Gastrocnemius medialis (tissue), 4 donors: Measurements from ENCODE around the gene ADAMTS8. TPM values are rescaled to one million over a fixed set of nuclear protein-coding genes. Genes with fewer than 3 reads are reported as not detected.

ENCODE experiments used
- ATAC-seq, 2 donors: fragments of 150-250 bp; one replicate each; pipeline ENCODE4 v1.9.1; 2016
- DNase-seq, 2 donors: peaks; one replicate each; pipeline ENCODE4 v3.0.0-alpha.2; 2019
- H3K27ac ChIP-seq, 4 donors: fragments of 200-600 bp; sonication (generic); 1 replicate in 1 of 4; 2 replicates in 3 of 4; pipeline ENCODE4 v1.5.1; 2016 to 2018; ENCODE audit warnings: mild to moderate bottlenecking in 2 of 4, moderate library complexity in 1 of 4
- H3K27me3 ChIP-seq, 3 donors: fragments of 200-600 bp; sonication (generic) in 2 of 3; 1 replicate in 1 of 3; 2 replicates in 2 of 3; pipeline versions ENCODE4 v1.5.1 to v1.6.0; 2016 to 2019; ENCODE audit warnings: mild to moderate bottlenecking in 1 of 3, moderate library complexity in 1 of 3
- H3K36me3 ChIP-seq, 2 donors: fragments of 200-600 bp; sonication (generic) in 1 of 2; one replicate each; pipeline ENCODE4 v1.5.1; 2017 to 2018
- H3K4me1 ChIP-seq, 2 donors: fragments of 200-600 bp; sonication (generic) in 1 of 2; one replicate each; pipeline ENCODE4 v1.5.1; 2016 to 2017; ENCODE audit warnings: mild to moderate bottlenecking in 2 of 2
- H3K4me3 ChIP-seq, 4 donors: fragments of 200-600 bp; sonication (generic) in 3 of 4; 1 replicate in 1 of 4; 2 replicates in 3 of 4; pipeline ENCODE4 v1.5.1; 2016 to 2019; ENCODE audit warnings: mild to moderate bottlenecking in 2 of 4
- H3K9me3 ChIP-seq, 3 donors: fragments of 200-600 bp; sonication (generic) in 2 of 3; 1 replicate in 1 of 3; 2 replicates in 2 of 3; pipeline ENCODE4 v1.5.1; 2016 to 2019
- POLR2A ChIP-seq, 2 donors: fragments of 450-650 bp; IDR thresholded peaks; one replicate each; pipeline ENCODE4 v1.6.1; 2017; ENCODE audit warnings: antibody characterized with exemption in 2 of 2, mild to moderate bottlenecking in 2 of 2, moderate library complexity in 2 of 2
- in situ Hi-C, 4 donors: fragments of 200-750 bp; cut with MboI; loops; one replicate each; pipeline versions ENCODE4 v1.15.0 to v1.8.0; 2017; ENCODE audit warnings: low sequenced_read_pairs in 4 of 4
- intact Hi-C: fragments of 100-400 bp; cut with DNase I; formaldehyde crosslinking; loops from one replicate; pipeline ENCODE4 v1.15.1; 2023; ENCODE audit warnings: low total_unique reads
- total RNA-seq, 4 donors: library from RNA; depleted of rRNA; stranded (reverse); fragments of >200 nt; gene quantifications; one replicate each; pipeline versions ENCODE4 v1.1.0 to v1.2.3, GENCODE V29; 2016
- TF ChIP-seq, protein P1 (sequence below), 5 experiments: fragments of 450-650 bp in 3 of 5; fragments of 200-600 bp in 2 of 5; sonication (generic) in 2 of 5; IDR thresholded peaks in 4 of 5; conservative IDR thresholded peaks in 1 of 5; 1 replicate in 4 of 5; 2 replicates in 1 of 5; pipeline ENCODE4 v1.5.1; 2016 to 2019; ENCODE audit warnings: antibody characterized with exemption in 5 of 5, mild to moderate bottlenecking in 3 of 5, moderate library complexity in 3 of 5

ADAMTS8 gene
- total RNA-seq, 4 donors from 2014 or later = 0.26 to 0.46 (median 0.29) TPM; not detected in 1

DNA sequence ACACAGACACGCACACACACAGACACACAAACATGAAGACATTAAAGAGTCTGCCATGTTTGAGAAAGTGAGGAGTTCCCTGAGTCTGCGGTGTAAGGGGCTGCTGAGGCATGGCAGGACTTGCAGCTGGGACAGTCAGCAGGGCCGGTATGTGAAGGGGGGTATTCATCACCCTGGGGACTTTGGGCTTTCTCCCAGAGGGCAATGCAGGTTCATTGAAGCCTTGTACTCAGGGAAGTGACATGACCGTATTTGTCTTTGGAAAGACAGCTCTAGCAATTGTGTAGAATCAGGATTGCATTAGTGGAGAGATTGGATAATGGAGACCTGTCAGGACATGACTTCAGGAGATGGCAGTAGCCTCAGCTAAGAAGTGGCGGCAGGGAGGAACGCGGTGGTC is 9.4 kb upstream of the ADAMTS8 start:
- Histone ChIP-seq H3K27ac (no peak overlapping the region), H3K36me3 (no peaks in the 10 kb centered on the region), H3K4me3 (no peak overlapping the region), H3K9me3 (no peaks in the 10 kb centered on the region), H3K27me3 (no peaks in the 10 kb centered on the region), H3K4me1 (peaks cover 3 to 11% of the 10 kb centered on the region in 2 donors)
- intact Hi-C loops = loop anchor here (5.0 kb wide), 2 partner anchors 234 to 279 kb away; no protein-coding TSS in a partner anchor
- no peak for DNase-seq
- TF ChIP-seq POLR2A (IDR thresholded peaks at IDR 0.05) = no peak
- TF ChIP-seq, protein P1, sequence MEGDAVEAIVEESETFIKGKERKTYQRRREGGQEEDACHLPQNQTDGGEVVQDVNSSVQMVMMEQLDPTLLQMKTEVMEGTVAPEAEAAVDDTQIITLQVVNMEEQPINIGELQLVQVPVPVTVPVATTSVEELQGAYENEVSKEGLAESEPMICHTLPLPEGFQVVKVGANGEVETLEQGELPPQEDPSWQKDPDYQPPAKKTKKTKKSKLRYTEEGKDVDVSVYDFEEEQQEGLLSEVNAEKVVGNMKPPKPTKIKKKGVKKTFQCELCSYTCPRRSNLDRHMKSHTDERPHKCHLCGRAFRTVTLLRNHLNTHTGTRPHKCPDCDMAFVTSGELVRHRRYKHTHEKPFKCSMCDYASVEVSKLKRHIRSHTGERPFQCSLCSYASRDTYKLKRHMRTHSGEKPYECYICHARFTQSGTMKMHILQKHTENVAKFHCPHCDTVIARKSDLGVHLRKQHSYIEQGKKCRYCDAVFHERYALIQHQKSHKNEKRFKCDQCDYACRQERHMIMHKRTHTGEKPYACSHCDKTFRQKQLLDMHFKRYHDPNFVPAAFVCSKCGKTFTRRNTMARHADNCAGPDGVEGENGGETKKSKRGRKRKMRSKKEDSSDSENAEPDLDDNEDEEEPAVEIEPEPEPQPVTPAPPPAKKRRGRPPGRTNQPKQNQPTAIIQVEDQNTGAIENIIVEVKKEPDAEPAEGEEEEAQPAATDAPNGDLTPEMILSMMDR (IDR thresholded peaks at IDR 0.05 in 4 of 5, conservative IDR thresholded peaks at IDR 0.05 in 1 of 5) = no peak
- in situ Hi-C loops = loop anchor here (5.0 to 25.0 kb wide), 5 partner anchors 224 to 457 kb away; no protein-coding TSS in a partner anchor
- ATAC-seq = no peak

DNA sequence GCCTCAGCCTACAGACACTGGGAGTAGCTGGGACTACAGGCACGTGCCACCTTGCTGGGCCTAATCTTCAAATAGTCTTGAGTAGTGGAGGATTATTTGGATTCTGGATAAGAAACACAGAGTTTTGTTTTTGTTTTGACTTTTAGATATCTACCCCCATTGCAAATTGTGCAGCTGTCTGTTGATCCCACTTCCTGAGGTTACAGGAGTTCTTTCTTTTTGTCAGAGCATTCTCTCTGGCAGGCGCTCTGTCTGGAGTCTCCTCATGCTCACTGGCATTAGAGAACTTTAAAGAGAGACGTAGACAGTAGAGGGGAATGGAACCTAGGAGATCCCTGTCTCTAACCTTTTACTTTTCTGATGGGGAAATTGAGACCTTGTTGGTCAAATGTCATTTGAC is 7.8 kb upstream of the ADAMTS8 start:
- intact Hi-C loops = loop anchor here (5.0 kb wide), 2 partner anchors 236 to 281 kb away; no protein-coding TSS in a partner anchor
- ATAC-seq = no peak
- no peak overlapping the region for H3K4me3 ChIP-seq
- no peaks in the 10 kb centered on the region for H3K9me3 ChIP-seq
- no peak for DNase-seq
- H3K27ac ChIP-seq = peak overlapping the region in 1 of 4 donors; percentile 37
- in situ Hi-C loops = loop anchor here (5.0 to 25.0 kb wide), 5 partner anchors 226 to 459 kb away; no protein-coding TSS in a partner anchor
- TF ChIP-seq, protein P1 (IDR thresholded peaks at IDR 0.05 in 4 of 5, conservative IDR thresholded peaks at IDR 0.05 in 1 of 5) = no peak
- TF ChIP-seq POLR2A (IDR thresholded peaks at IDR 0.05) = no peak
- no peaks in the 10 kb centered on the region for H3K27me3 ChIP-seq
- no peaks in the 10 kb centered on the region for H3K36me3 ChIP-seq
- peaks cover 3 to 13% of the 10 kb centered on the region in 2 donors for H3K4me1 ChIP-seq

DNA sequence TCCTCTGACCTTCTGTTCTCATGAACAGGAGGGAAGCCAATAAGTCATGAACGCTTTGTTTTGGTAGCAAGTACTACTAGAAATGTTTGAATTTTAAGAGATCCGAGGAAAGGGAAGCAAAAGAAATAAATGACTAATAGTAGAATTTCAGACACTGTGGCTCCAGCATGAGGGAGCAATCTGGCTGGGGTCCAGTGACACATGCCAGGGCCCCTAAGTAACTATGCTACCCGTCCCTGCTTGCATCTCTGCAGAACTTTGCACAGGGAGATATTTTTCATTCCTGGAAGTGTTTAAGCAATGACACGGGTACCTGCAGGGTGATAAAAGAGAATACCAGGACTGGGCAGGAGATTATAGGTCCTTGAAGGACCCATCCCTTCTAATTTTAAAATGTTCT is 7.3 kb upstream of the ADAMTS8 start:
- Histone ChIP-seq H3K27me3 (no peaks in the 10 kb centered on the region), H3K4me1 (peaks cover 3 to 13% of the 10 kb centered on the region in 2 donors), H3K36me3 (no peaks in the 10 kb centered on the region), H3K9me3 (no peaks in the 10 kb centered on the region), H3K27ac (peak overlapping the region in 1 of 4 donors; percentile 37), H3K4me3 (no peak overlapping the region)
- intact Hi-C loops (loop anchor here (5.0 kb wide), 2 partner anchors 237 to 282 kb away; no protein-coding TSS in a partner anchor), in situ Hi-C loops (loop anchor here (5.0 to 25.0 kb wide), 5 partner anchors 227 to 459 kb away; no protein-coding TSS in a partner anchor)
- DNase-seq (no peak), ATAC-seq (no peak)
- no peak for TF ChIP-seq POLR2A (IDR thresholded peaks at IDR 0.05)
- TF ChIP-seq, protein P1 (IDR thresholded peaks at IDR 0.05 in 4 of 5, conservative IDR thresholded peaks at IDR 0.05 in 1 of 5) = no peak

GRCh38 chr11:130434521-130435223 is 6.3 kb upstream of the ADAMTS8 start:
- peak; percentile 47 to 63 for DNase-seq
- Histone ChIP-seq H3K27me3 (no peaks in the 10 kb centered on the region), H3K4me1 (peaks cover 3 to 13% of the 10 kb centered on the region in 2 donors), H3K36me3 (no peaks in the 10 kb centered on the region), H3K9me3 (no peaks in the 10 kb centered on the region), H3K4me3 (peak overlapping the region; percentile 50 to 73 (median 58)), H3K27ac (peak overlapping the region; percentile 47 to 70 (median 58))
- no peak for TF ChIP-seq POLR2A (IDR thresholded peaks at IDR 0.05)
- TF ChIP-seq, protein P1 (IDR thresholded peaks at IDR 0.05 in 4 of 5, conservative IDR thresholded peaks at IDR 0.05 in 1 of 5) = peak; percentile 66 to 89 (median 84)
- in situ Hi-C loops (loop anchor here (5.0 to 25.0 kb wide), 5 partner anchors 228 to 460 kb away; no protein-coding TSS in a partner anchor), intact Hi-C loops (loop anchor here (1.0 to 5.0 kb wide), 4 partner anchors 238 to 428 kb away; no protein-coding TSS in a partner anchor)
- peak; percentile 86 to 92 for ATAC-seq
